Measurements from ENCODE around the gene SLC9A9.

SLC9A9 gene

GRCh38 chr3:143232981-143233380 lies 615.3 kb downstream of the SLC9A9 start:
- DNase-seq: no peak

GRCh38 chr3:143228405-143228804 lies 619.9 kb downstream of the SLC9A9 start:
- no peak for DNase-seq

- no peak for DNase-seq
Observed at GRCh38 chr3:143226678-143227291, 621.5 kb downstream of the SLC9A9 start.

GRCh38 chr3:143224716-143225115 lies 623.6 kb downstream of the SLC9A9 start:
- no peak for DNase-seq

GRCh38 chr3:143222981-143223380 lies 625.3 kb downstream of the SLC9A9 start:
- DNase-seq: no peak

GRCh38 chr3:143222505-143222904 lies 625.8 kb downstream of the SLC9A9 start:
- DNase-seq: no peak

- DNase-seq: no peak
Observed at GRCh38 chr3:143221446-143221845, 626.8 kb downstream of the SLC9A9 start.

- no peak for DNase-seq
Observed at GRCh38 chr3:143220741-143221140, 627.5 kb downstream of the SLC9A9 start.

- DNase-seq: no peak
Observed at GRCh38 chr3:143218166-143218835, 630.0 kb downstream of the SLC9A9 start.

- DNase-seq: no peak
Observed at GRCh38 chr3:143217283-143217682, 631.0 kb downstream of the SLC9A9 start.

GRCh38 chr3:143216709-143217182 lies 631.5 kb downstream of the SLC9A9 start:
- no peak for DNase-seq

Data from stimulated activated CD4-positive, alpha-beta T cell treated with anti-CD3 and anti-CD28 coated beads, Interleukin-12 subunit alpha, Interleukin-12 subunit beta, amount 100 ng/mL, for 4 hours (primary cell).